B cell (primary cell): ENCODE data around the gene RNF223. TPM values are rescaled to one million over a fixed set of nuclear protein-coding genes. Genes with fewer than 3 reads are reported as not detected.

Experiments used
- ATAC-seq: fragments of 200-7000 bp; cut with Tn5 transposase; one replicate; pipeline ENCODE4 v1.10.0; 2021; ENCODE audit warnings: low read depth, mild to moderate bottlenecking, moderate number of reproducible peaks, moderate library complexity
- CTCF ChIA-PET: fragments of 350-600 bp; sonication (Branson Sonifier 250); formaldehyde crosslinking; loops from one replicate; lab custom pipeline; 2021; ENCODE audit warnings: antibody characterized with exemption, inconsistent platforms; lab: Charles Lee
- POLR2A ChIA-PET: fragments of 350-600 bp; sonication (Branson Sonifier 250); formaldehyde crosslinking; loops from one replicate; lab custom pipeline; 2021; ENCODE audit warnings: antibody characterized with exemption; lab: Charles Lee
- DNase-seq: peaks from one replicate; pipeline ENCODE4 v3.0.0; 2013
- H2AFZ ChIP-seq: 2 replicates; pipeline ENCODE4 v1.6.1; 2012; ENCODE audit warnings: mild to moderate bottlenecking, low read depth, low read length; ENCODE audit not compliant: insufficient read depth, poor library complexity, severe bottlenecking
- H3K27ac ChIP-seq, 2 donors: 1 replicate in 1 of 2; 2 replicates in 1 of 2; pipeline ENCODE4 v1.5.1; 2012 to 2013; ENCODE audit warnings: low read length in 2 of 2, mild to moderate bottlenecking in 2 of 2, moderate library complexity in 1 of 2
- H3K27me3 ChIP-seq, 4 experiments: fragments of 200-600 bp in 1 of 4; sonication (generic) in 1 of 4; replicated peaks in 1 of 4; 1 replicate in 2 of 4; 2 replicates in 2 of 4; pipeline versions ENCODE4 v1.6.1 to v1.7.0; 2013 to 2016; ENCODE audit warnings: low read length in 3 of 4, mild to moderate bottlenecking in 2 of 4, mixed read lengths in 1 of 4, moderate library complexity in 1 of 4; ENCODE audit not compliant: insufficient read depth in 4 of 4, control insufficient read depth in 3 of 4; ENCODE audit errors: control extremely low read depth in 1 of 4
- H3K36me3 ChIP-seq, 2 experiments: replicated peaks in 1 of 2; 1 replicate in 1 of 2; 2 replicates in 1 of 2; pipeline versions ENCODE4 v1.6.1 to v1.7.1; 2013; ENCODE audit warnings: low read length in 1 of 2; ENCODE audit not compliant: insufficient read depth in 2 of 2, control insufficient read depth in 1 of 2; ENCODE audit errors: control extremely low read depth in 1 of 2, extremely low read depth in 1 of 2
- H3K4me1 ChIP-seq, 2 donors: fragments of 200-600 bp in 1 of 2; sonication (generic) in 1 of 2; 1 replicate in 1 of 2; 2 replicates in 1 of 2; pipeline versions ENCODE4 v1.5.1 to v1.6.1; 2013 to 2017; ENCODE audit warnings: low read length in 2 of 2; ENCODE audit not compliant: control insufficient read depth in 2 of 2, insufficient read depth in 2 of 2
- H3K4me2 ChIP-seq: replicated peaks from 2 replicates; pipeline ENCODE3; 2012; ENCODE audit warnings: mild to moderate bottlenecking, low read depth, low read length; ENCODE audit not compliant: poor library complexity, severe bottlenecking
- H3K4me3 ChIP-seq, 5 experiments: fragments of 200-600 bp in 1 of 5; sonication (generic) in 1 of 5; 1 replicate in 3 of 5; 2 replicates in 2 of 5; pipeline versions ENCODE4 v1.5.1 to v1.7.0; 2011 to 2016; ENCODE audit warnings: low read length in 4 of 5, mild to moderate bottlenecking in 4 of 5, low read depth in 2 of 5, control low read depth in 1 of 5, moderate library complexity in 1 of 5; ENCODE audit not compliant: insufficient read depth in 1 of 5; ENCODE audit errors: control extremely low read depth in 1 of 5, extremely low read depth in 1 of 5
- H3K79me2 ChIP-seq: fragments of 200-600 bp; sonication (generic); one replicate; pipeline ENCODE4 v1.6.0; 2016; ENCODE audit warnings: low read length; ENCODE audit not compliant: control insufficient read depth, insufficient read depth
- H3K9ac ChIP-seq: fragments of 200-600 bp; sonication (generic); 2 replicates; pipeline ENCODE4 v1.6.1; 2017; ENCODE audit warnings: mild to moderate bottlenecking, low read length, moderate library complexity
- H3K9me3 ChIP-seq, 3 donors: one replicate each; pipeline versions ENCODE4 v1.6.1 to v1.7.1; 2013; ENCODE audit warnings: low read length in 2 of 3; ENCODE audit not compliant: control insufficient read depth in 2 of 3, insufficient read depth in 1 of 3; ENCODE audit errors: control extremely low read depth in 1 of 3
- H4K20me1 ChIP-seq: 2 replicates; pipeline ENCODE4 v1.6.0; 2012; ENCODE audit warnings: mild to moderate bottlenecking, low read length; ENCODE audit not compliant: insufficient read depth, control insufficient read depth, poor library complexity, severe bottlenecking
- H3K27ac Mint-ChIP-seq: one replicate; pipeline ENCODE4 v1.8.0; 2021; ENCODE audit warnings: mixed read lengths
- H3K27me3 Mint-ChIP-seq: one replicate; pipeline ENCODE4 v1.8.0; 2021; ENCODE audit warnings: mixed read lengths
- H3K4me1 Mint-ChIP-seq: one replicate; pipeline ENCODE4 v1.8.0; 2021; ENCODE audit warnings: mixed read lengths
- H3K4me3 Mint-ChIP-seq: one replicate; pipeline ENCODE4 v1.8.0; 2021; ENCODE audit warnings: mixed read lengths
- H3K9me3 Mint-ChIP-seq: one replicate; pipeline ENCODE4 v1.8.0; 2022; ENCODE audit warnings: mixed read lengths; ENCODE audit not compliant: insufficient read depth
- EZH2 ChIP-seq: IDR thresholded peaks from 2 replicates; pipeline ENCODE4 v1.6.1; 2012; ENCODE audit warnings: borderline replicate concordance, low read depth, mild to moderate bottlenecking, moderate library complexity, low read length; ENCODE audit not compliant: insufficient read depth, poor library complexity, severe bottlenecking
- WGBS: methylation state at CpG from one replicate; pipeline ENCODE4 v1.1.5; 2013; ENCODE audit warnings: missing lambda C conversion rate; ENCODE audit not compliant: insufficient coverage; 5-methylcytosine and 5-hydroxymethylcytosine counted together
- intact Hi-C: fragments of 100-400 bp; cut with micrococcal nuclease; formaldehyde crosslinking; loops from one replicate; pipeline ENCODE4 v1.10.0; 2022
- polyA plus RNA-seq: library from polyadenylated mRNA; depleted of rRNA; stranded (reverse); fragments of >200 nt; gene quantifications from 2 replicates; pipeline ENCODE4 v1.2.3, GENCODE V29; 2012
- total RNA-seq, 2 donors: library from RNA; stranded (reverse); fragments of 120-200 nt in 1 of 2; gene quantifications; 1 replicate in 1 of 2; 2 replicates in 1 of 2; pipeline versions ENCODE4 v1.2.3 to v1.2.4, GENCODE V29; 2013 to 2022
- TF ChIP-seq, protein P1 (sequence below): fragments of 200-600 bp; IDR thresholded peaks from one replicate; pipeline ENCODE4 v1.8.0; 2022; ENCODE audit warnings: antibody characterized with exemption, mild to moderate bottlenecking

RNF223 gene
- total and polyA plus RNA-seq, 2 donors (not counting 1 experiment from before 2014, with no cell fraction given) = not detected

- no peak overlapping the region for H3K4me3 Mint-ChIP-seq
Observed at GRCh38 chr1:1081311-1082238, 7.5 kb upstream of the RNF223 start.

More at GRCh38 chr1:1081311-1082238, 7.5 kb upstream of the RNF223 start:
- no peaks in the 10 kb centered on the region for H4K20me1 ChIP-seq
- WGBS = 91% methylated on average over 44 of the region's 52 CpGs
- H3K4me3 ChIP-seq = no peak overlapping the region
- no peaks in the 10 kb centered on the region for H3K9me3 Mint-ChIP-seq
- DNase-seq (peak; percentile 16), ATAC-seq (no peak)
- intact Hi-C loops = no loop called here
- no peaks in the 10 kb centered on the region for H3K36me3 ChIP-seq
- H3K79me2 ChIP-seq = no peaks in the 10 kb centered on the region
- peak overlapping the region; percentile 8 for H3K4me2 ChIP-seq
- no peaks in the 10 kb centered on the region for H3K27me3 Mint-ChIP-seq
- H3K9ac ChIP-seq = no peak overlapping the region
- H3K27ac ChIP-seq = no peak overlapping the region
- H2AFZ ChIP-seq = no peak overlapping the region
- ChIA-PET CTCF (no interaction called here), POLR2A (interaction anchor here (0.6 kb wide), 1 partner anchor 37 kb away, joined by 3 read pairs; no protein-coding TSS in a partner anchor)
- H3K4me1 Mint-ChIP-seq = peaks cover 5% of the 10 kb centered on the region
- TF ChIP-seq, protein P1, sequence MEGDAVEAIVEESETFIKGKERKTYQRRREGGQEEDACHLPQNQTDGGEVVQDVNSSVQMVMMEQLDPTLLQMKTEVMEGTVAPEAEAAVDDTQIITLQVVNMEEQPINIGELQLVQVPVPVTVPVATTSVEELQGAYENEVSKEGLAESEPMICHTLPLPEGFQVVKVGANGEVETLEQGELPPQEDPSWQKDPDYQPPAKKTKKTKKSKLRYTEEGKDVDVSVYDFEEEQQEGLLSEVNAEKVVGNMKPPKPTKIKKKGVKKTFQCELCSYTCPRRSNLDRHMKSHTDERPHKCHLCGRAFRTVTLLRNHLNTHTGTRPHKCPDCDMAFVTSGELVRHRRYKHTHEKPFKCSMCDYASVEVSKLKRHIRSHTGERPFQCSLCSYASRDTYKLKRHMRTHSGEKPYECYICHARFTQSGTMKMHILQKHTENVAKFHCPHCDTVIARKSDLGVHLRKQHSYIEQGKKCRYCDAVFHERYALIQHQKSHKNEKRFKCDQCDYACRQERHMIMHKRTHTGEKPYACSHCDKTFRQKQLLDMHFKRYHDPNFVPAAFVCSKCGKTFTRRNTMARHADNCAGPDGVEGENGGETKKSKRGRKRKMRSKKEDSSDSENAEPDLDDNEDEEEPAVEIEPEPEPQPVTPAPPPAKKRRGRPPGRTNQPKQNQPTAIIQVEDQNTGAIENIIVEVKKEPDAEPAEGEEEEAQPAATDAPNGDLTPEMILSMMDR = no peak
- TF ChIP-seq EZH2 = no peak
- peaks cover 0 to 12% (median 4%) of the 10 kb centered on the region in 4 experiments for H3K27me3 ChIP-seq
- H3K4me1 ChIP-seq = peaks cover 11 to 14% of the 10 kb centered on the region in 2 donors
- H3K9me3 ChIP-seq = peaks cover 0 to 4% (median 0%) of the 10 kb centered on the region in 3 donors
- H3K27ac Mint-ChIP-seq = no peak overlapping the region
